Measurements from ENCODE around the gene DCDC2B. TPM values are rescaled to one million over a fixed set of nuclear protein-coding genes. Genes with fewer than 3 reads are reported as not detected.

The DCDC2B gene
- total and polyA plus RNA-seq, 9 of the 15 experiments (the other 6 are each of a cell fraction or from before 2014, with no cell fraction given), result not detected

DNA sequence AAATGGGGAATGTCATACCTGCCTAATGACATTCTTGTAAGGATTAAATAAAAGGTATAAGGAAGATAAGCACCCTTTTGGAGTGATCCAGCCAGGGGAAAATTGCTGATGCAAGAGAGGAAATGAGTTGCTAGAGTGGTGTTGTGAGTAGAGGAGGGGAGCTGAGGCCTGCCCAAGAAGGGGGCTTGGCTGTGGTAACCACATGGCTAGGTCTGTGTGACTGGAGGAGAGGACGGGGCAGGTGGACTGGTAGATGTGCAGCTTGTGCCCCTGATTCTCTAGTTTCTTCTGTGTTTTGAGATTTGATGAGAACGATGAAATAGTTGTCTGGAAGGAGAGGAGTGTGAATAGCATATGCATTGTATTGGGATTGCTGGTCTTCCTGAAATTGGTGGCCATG is 22.8 kb upstream of the DCDC2B start:
- Histone ChIP-seq H3K9me1 (ENCODE audit: control insufficient read depth, insufficient read depth, low read length) (peaks cover 4% of the 10 kb centered on the region), H3K36me3 (ENCODE audit: control insufficient read depth, insufficient read depth, low read length) (peaks cover 91% of the 10 kb centered on the region), H3K27me3 (ENCODE audit: control insufficient read depth in 2 of 2, insufficient read depth in 2 of 2, low read length in 2 of 2) (no peaks in the 10 kb centered on the region), H3K4me1 (replicated peaks in 1 of 2; ENCODE audit: control insufficient read depth in 2 of 2, insufficient read depth in 2 of 2, low read length in 2 of 2) (peaks cover 12 to 14% of the 10 kb centered on the region in 2 experiments), H3K4me2 (ENCODE audit: insufficient read depth, low read length) (no peak overlapping the region), H3K79me2 (ENCODE audit: control insufficient read depth, insufficient read depth, low read length) (peaks cover 54% of the 10 kb centered on the region), H3K27ac (ENCODE audit: extremely low read depth, low read depth, low read length) (peak overlapping the region; percentile 46; the same call in 2 of the 3 replicates), H3K9me3 (replicated peaks; ENCODE audit: control insufficient read depth, insufficient read depth, low read depth, low read length) (no peaks in the 10 kb centered on the region), H4K20me1 (replicated peaks; ENCODE audit: control insufficient read depth, insufficient read depth, low read length) (no peaks in the 10 kb centered on the region; the same call in 1 of the 2 replicates), H2AFZ (ENCODE audit: low read depth, low read length) (no peak overlapping the region), H3K4me3 (no peak overlapping the region), H3K9ac (ENCODE audit: insufficient read depth in 1 of 2, low read depth in 2 of 2, low read length in 2 of 2) (peak overlapping the region in 1 of 2 experiments; percentile 23; a peak in 2 of 4 replicates)
- BruUV-seq (replicated peaks), result TSS peak; percentile 1
- POLR2A ChIA-PET, result interaction anchor here (0.8 to 11.6 kb wide), 2 partner anchors 11 to 24 kb away, joined by 5 to 201 read pairs; partner anchors contain the start of gene CCDC28B
- no peak for FAIRE-seq
- 97% methylated on average over 2 of the region's 2 CpGs for WGBS (ENCODE audit: insufficient coverage, low coverage, missing lambda C conversion rate)
- ATAC-seq, result peak; percentile 47
- intact Hi-C loops (cut with micrococcal nuclease), result loop anchor here (10.0 kb wide), 1 partner anchor 171 kb away; the partner anchor contains the start of gene KHDRBS1
- CTCF ChIA-PET (ENCODE audit: low intra/inter-chr PET ratio), result no interaction called here
- in situ Hi-C loops (cut with MboI), result no loop called here
- no peak for DNase-seq (ENCODE audit: extremely low read depth in 1 of 4, low spot score in 3 of 4)
- TF ChIP-seq, protein P1, sequence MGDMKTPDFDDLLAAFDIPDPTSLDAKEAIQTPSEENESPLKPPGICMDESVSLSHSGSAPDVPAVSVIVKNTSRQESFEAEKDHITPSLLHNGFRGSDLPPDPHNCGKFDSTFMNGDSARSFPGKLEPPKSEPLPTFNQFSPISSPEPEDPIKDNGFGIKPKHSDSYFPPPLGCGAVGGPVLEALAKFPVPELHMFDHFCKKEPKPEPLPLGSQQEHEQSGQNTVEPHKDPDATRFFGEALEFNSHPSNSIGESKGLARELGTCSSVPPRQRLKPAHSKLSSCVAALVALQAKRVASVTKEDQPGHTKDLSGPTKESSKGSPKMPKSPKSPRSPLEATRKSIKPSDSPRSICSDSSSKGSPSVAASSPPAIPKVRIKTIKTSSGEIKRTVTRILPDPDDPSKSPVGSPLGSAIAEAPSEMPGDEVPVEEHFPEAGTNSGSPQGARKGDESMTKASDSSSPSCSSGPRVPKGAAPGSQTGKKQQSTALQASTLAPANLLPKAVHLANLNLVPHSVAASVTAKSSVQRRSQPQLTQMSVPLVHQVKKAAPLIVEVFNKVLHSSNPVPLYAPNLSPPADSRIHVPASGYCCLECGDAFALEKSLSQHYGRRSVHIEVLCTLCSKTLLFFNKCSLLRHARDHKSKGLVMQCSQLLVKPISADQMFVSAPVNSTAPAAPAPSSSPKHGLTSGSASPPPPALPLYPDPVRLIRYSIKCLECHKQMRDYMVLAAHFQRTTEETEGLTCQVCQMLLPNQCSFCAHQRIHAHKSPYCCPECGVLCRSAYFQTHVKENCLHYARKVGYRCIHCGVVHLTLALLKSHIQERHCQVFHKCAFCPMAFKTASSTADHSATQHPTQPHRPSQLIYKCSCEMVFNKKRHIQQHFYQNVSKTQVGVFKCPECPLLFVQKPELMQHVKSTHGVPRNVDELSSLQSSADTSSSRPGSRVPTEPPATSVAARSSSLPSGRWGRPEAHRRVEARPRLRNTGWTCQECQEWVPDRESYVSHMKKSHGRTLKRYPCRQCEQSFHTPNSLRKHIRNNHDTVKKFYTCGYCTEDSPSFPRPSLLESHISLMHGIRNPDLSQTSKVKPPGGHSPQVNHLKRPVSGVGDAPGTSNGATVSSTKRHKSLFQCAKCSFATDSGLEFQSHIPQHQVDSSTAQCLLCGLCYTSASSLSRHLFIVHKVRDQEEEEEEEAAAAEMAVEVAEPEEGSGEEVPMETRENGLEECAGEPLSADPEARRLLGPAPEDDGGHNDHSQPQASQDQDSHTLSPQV (IDR thresholded peaks at IDR 0.05), result peak; percentile 29; the same call in 1 of the 2 replicates
- peak; percentile 55 for TF ChIP-seq SMAD4 (CRISPR knock-in tag; conservative IDR thresholded peaks at IDR 0.05)
- 0 out of 2 replicates have a peak, but pooled peaks have one; percentile 41 for TF ChIP-seq ZNF589 (CRISPR knock-in tag; IDR thresholded peaks at IDR 0.05; ENCODE audit: low read depth)
- no peak for TF ChIP-seq SP1 (CRISPR knock-in tag; IDR thresholded peaks at IDR 0.05)
- no peak for TF ChIP-seq ETV5 (CRISPR knock-in tag; IDR thresholded peaks at IDR 0.05; ENCODE audit: low read depth)
- TF ChIP-seq IFI16 (CRISPR knock-in tag; IDR thresholded peaks at IDR 0.05), result no peak
- TF ChIP-seq, protein P2, sequence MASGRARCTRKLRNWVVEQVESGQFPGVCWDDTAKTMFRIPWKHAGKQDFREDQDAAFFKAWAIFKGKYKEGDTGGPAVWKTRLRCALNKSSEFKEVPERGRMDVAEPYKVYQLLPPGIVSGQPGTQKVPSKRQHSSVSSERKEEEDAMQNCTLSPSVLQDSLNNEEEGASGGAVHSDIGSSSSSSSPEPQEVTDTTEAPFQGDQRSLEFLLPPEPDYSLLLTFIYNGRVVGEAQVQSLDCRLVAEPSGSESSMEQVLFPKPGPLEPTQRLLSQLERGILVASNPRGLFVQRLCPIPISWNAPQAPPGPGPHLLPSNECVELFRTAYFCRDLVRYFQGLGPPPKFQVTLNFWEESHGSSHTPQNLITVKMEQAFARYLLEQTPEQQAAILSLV (tag; IDR thresholded peaks at IDR 0.05), result peak; percentile 67
- peak; percentile 64; the same call in 1 of the 2 replicates for TF ChIP-seq ATF3 (IDR thresholded peaks at IDR 0.05)
- TF ChIP-seq ATF3 (CRISPR knock-in tag; conservative IDR thresholded peaks at IDR 0.05), result no peak
- TF ChIP-seq ASH1L (IDR thresholded peaks at IDR 0.05; ENCODE audit: borderline replicate concordance, low read depth, partially characterized antibody), result no peak
- TF ChIP-seq MTA3 (IDR thresholded peaks at IDR 0.05; ENCODE audit: borderline replicate concordance), result no peak
- TF ChIP-seq TAF7 (tag; IDR thresholded peaks at IDR 0.05), result peak; percentile 60; the same call in 1 of the 2 replicates
- no peak for TF ChIP-seq MNT (conservative IDR thresholded peaks at IDR 0.05)
- TF ChIP-seq SUPT5H (IDR thresholded peaks at IDR 0.05), result 0 out of 2 replicates have a peak, but pooled peaks have one; percentile 33
- TF ChIP-seq POLR2AphosphoS5 (IDR thresholded peaks at IDR 0.05; ENCODE audit: control insufficient read depth, insufficient read depth, low read depth, low read length), result 0 out of 2 replicates have a peak, but pooled peaks have one; percentile 16

Measured in K562 (cell line).